HEK293 (cell line): ENCODE data around the gene GLRX.
"Not testable (repeated sequence)": the region's sequence is repeated elsewhere in the genome, so short reads cannot be mapped to it uniquely, and the experiment has no call there.

ENCODE experiments used
- SP7 ChIP-seq: fragments of 450-650 bp; formaldehyde crosslinking; IDR thresholded peaks from 2 replicates; pipeline ENCODE4 v1.5.1; 2016; ENCODE audit warnings: missing biosample characterization, missing genetic modification characterization
- TF ChIP-seq, protein P1 (sequence below): fragments of 450-650 bp; formaldehyde crosslinking; IDR thresholded peaks from 2 replicates; pipeline ENCODE4 v1.5.1; 2016; ENCODE audit warnings: missing biosample characterization, missing genetic modification characterization

DNA sequence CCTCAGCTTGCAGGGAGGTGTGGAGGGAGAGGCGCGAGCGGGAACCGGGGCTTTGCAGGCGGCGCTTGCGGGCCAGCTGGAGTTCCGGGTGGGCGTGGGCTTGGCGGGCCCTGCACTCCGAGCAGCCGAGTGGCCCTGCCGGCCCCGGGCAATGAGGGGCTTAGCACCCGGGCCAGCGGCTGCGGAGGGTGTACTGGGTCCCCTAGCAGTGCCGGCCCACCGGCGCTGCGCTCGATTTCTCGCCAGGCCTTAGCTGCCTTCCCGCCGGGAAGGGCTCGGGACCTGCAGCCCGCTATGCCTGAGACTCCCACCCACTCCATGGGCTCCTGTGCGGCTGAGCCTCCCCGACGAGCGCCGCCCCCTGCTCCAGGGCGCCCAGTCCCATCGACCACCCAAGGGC, 28.6 kb upstream of the GLRX start:
- TF ChIP-seq SP7: not testable (repeated sequence)
- TF ChIP-seq, protein P1, sequence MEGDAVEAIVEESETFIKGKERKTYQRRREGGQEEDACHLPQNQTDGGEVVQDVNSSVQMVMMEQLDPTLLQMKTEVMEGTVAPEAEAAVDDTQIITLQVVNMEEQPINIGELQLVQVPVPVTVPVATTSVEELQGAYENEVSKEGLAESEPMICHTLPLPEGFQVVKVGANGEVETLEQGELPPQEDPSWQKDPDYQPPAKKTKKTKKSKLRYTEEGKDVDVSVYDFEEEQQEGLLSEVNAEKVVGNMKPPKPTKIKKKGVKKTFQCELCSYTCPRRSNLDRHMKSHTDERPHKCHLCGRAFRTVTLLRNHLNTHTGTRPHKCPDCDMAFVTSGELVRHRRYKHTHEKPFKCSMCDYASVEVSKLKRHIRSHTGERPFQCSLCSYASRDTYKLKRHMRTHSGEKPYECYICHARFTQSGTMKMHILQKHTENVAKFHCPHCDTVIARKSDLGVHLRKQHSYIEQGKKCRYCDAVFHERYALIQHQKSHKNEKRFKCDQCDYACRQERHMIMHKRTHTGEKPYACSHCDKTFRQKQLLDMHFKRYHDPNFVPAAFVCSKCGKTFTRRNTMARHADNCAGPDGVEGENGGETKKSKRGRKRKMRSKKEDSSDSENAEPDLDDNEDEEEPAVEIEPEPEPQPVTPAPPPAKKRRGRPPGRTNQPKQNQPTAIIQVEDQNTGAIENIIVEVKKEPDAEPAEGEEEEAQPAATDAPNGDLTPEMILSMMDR (tag by site-specific recombination): not testable (repeated sequence)
